HepG2 (cell line): ENCODE data around the gene GRM4. TPM values are rescaled to one million over a fixed set of nuclear protein-coding genes. Genes with fewer than 3 reads are reported as not detected.

Experiments used
- NAIF1 ChIP-seq: sonication (generic); formaldehyde crosslinking; IDR thresholded peaks from 2 replicates; pipeline ENCODE4 v1.5.0; 2020; ENCODE audit warnings: mild to moderate bottlenecking, missing genetic modification reagents, borderline replicate concordance
- SMAD9 ChIP-seq: sonication (generic); formaldehyde crosslinking; IDR thresholded peaks from 2 replicates; pipeline ENCODE4 v1.5.1; 2020; ENCODE audit warnings: mild to moderate bottlenecking, missing genetic modification reagents
- SMARCC2 ChIP-seq: fragments of 450-650 bp; IDR thresholded peaks from 2 replicates; pipeline ENCODE4 v1.6.1; 2017; ENCODE audit warnings: antibody characterized with exemption, mild to moderate bottlenecking
- TEAD2 ChIP-seq: sonication (generic); formaldehyde crosslinking; IDR thresholded peaks from 2 replicates; pipeline ENCODE4 v1.9.0; 2021; ENCODE audit warnings: missing genetic modification reagents
- TSC22D2 ChIP-seq: sonication (generic); formaldehyde crosslinking; IDR thresholded peaks from 2 replicates; pipeline ENCODE4 v1.5.1; 2020; ENCODE audit warnings: missing genetic modification reagents, mild to moderate bottlenecking, borderline replicate concordance
- WIZ ChIP-seq: sonication (generic); formaldehyde crosslinking; IDR thresholded peaks from 2 replicates; pipeline ENCODE4 v1.5.1; 2020; ENCODE audit warnings: mild to moderate bottlenecking, missing genetic modification reagents
- ZNF143 ChIP-seq: sonication (generic); formaldehyde crosslinking; IDR thresholded peaks from 2 replicates; pipeline ENCODE4 v1.4.0; 2020; ENCODE audit warnings: missing genetic modification reagents
- ZNF232 ChIP-seq: sonication (generic); formaldehyde crosslinking; IDR thresholded peaks from 2 replicates; pipeline ENCODE4 v1.4.0; 2020; ENCODE audit warnings: missing genetic modification reagents, borderline replicate concordance
- ZNF749 ChIP-seq: sonication (generic); formaldehyde crosslinking; IDR thresholded peaks from 2 replicates; pipeline ENCODE4 v1.8.0; 2022; ENCODE audit warnings: mild to moderate bottlenecking, missing genetic modification reagents, moderate library complexity, borderline replicate concordance
- polyA plus RNA-seq, 8 experiments: library from polyadenylated mRNA; depleted of rRNA in 3 of 8; stranded (reverse) in 7 of 8; unstranded in 1 of 8; fragments of >200 nt; fragmentation: Illumina TruSeq in 4 of 8; extraction: Trizol in 4 of 8; gene quantifications; 2 replicates each; pipeline versions ENCODE4 v1.2.1 to v1.2.3, GENCODE V29; 2011 to 2016; ENCODE audit warnings: low read depth in 4 of 8, missing spikeins in 1 of 8, mixed read lengths in 1 of 8; ENCODE audit not compliant: insufficient read depth in 1 of 8
- total RNA-seq, 5 experiments: library from RNA; depleted of rRNA; stranded (reverse); fragments of >200 nt; fragmentation: Illumina TruSeq; extraction: Trizol; gene quantifications; 2 replicates each; pipeline ENCODE4 v1.2.3, GENCODE V29; 2016; ENCODE audit warnings: low read depth in 1 of 5
- TF ChIP-seq, protein P1 (sequence below): sonication (generic); formaldehyde crosslinking; IDR thresholded peaks from 2 replicates; pipeline ENCODE4 v1.9.0; 2021; ENCODE audit warnings: missing genetic modification reagents, borderline replicate concordance
- TF ChIP-seq, protein P2 (sequence below): IDR thresholded peaks from 2 replicates; pipeline ENCODE4 v1.6.1; 2016; ENCODE audit warnings: low read depth, missing genetic modification reagents, missing compliant biosample characterization
- TF ChIP-seq, protein P3 (sequence below): sonication (generic); formaldehyde crosslinking; conservative IDR thresholded peaks from 2 replicates; pipeline ENCODE4 v1.8.0; 2022; ENCODE audit warnings: low read depth, missing genetic modification reagents
- TF ChIP-seq, protein P4 (sequence below): sonication (generic); formaldehyde crosslinking; IDR thresholded peaks from 2 replicates; pipeline ENCODE4 v1.9.0; 2021; ENCODE audit warnings: missing genetic modification reagents, mild to moderate bottlenecking, borderline replicate concordance

GRM4 gene
- total and polyA plus RNA-seq, 2 of the 13 experiments (the other 11 are each of a cell fraction or from before 2014, with no cell fraction given): not detected

DNA sequence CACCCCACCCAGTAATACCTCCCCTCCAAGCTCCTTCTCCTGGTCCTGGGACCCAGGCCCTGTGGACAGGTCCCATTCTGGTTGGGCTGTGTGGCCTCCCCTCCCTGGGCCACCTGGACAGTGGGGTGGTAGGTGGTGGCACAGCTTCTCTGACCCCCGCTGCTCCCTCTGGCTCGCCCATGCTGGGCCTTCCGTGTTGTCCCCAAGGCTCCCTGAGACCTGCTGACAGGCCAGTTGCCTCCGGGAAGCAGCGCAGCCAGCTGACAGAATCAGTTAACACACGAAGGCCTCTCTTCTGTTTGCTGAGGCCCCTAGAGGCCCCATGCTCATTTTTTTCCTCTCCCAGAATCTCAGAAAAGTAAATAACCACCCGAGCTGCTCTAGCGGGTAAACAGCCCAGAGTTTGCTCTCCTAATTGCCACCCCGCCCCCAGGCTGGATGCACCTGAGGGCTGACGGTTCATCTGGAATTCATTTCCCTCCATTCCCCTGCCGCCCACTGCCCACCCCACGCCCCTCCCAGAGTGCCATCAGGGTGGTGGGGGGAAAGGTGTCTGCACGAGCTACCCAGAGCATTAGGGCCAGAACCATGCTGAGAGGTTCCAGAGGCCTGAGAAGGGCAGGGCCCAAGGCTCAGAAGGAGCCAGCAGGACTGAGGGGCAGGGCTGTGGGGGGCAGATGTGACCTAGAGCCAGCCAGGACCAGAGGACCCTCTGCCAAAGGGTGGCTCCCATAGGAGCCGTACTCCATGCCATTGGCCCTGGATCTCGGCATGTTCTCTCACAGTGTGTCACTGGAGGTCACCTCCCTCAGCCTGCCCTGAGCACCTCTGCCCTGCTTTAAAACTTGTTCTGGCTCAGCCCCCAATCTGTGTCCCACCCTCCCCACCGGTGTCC, 157.5 kb downstream of the GRM4 start (continued):
- TF ChIP-seq, protein P1, sequence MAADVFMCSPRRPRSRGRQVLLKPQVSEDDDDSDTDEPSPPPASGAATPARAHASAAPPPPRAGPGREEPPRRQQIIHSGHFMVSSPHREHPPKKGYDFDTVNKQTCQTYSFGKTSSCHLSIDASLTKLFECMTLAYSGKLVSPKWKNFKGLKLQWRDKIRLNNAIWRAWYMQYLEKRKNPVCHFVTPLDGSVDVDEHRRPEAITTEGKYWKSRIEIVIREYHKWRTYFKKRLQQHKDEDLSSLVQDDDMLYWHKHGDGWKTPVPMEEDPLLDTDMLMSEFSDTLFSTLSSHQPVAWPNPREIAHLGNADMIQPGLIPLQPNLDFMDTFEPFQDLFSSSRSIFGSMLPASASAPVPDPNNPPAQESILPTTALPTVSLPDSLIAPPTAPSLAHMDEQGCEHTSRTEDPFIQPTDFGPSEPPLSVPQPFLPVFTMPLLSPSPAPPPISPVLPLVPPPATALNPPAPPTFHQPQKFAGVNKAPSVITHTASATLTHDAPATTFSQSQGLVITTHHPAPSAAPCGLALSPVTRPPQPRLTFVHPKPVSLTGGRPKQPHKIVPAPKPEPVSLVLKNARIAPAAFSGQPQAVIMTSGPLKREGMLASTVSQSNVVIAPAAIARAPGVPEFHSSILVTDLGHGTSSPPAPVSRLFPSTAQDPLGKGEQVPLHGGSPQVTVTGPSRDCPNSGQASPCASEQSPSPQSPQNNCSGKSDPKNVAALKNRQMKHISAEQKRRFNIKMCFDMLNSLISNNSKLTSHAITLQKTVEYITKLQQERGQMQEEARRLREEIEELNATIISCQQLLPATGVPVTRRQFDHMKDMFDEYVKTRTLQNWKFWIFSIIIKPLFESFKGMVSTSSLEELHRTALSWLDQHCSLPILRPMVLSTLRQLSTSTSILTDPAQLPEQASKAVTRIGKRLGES (CRISPR knock-in tag): peak; percentile 38; the same call in 1 of the 2 replicates
- TF ChIP-seq SMAD9 (CRISPR knock-in tag): no peak
- TF ChIP-seq TEAD2 (CRISPR knock-in tag): no peak
- TF ChIP-seq ZNF749: peak; percentile 93; the same call in 1 of the 2 replicates
- TF ChIP-seq ZNF143 (CRISPR knock-in tag): no peak
- TF ChIP-seq TSC22D2: peak; percentile 89; the same call in 1 of the 2 replicates
- TF ChIP-seq NAIF1 (CRISPR knock-in tag): 0 out of 2 replicates have a peak, but pooled peaks have one; percentile 27
- TF ChIP-seq WIZ (CRISPR knock-in tag): no peak
- TF ChIP-seq ZNF232 (CRISPR knock-in tag): peak; percentile 89
- TF ChIP-seq SMARCC2: no peak
- TF ChIP-seq, protein P2, sequence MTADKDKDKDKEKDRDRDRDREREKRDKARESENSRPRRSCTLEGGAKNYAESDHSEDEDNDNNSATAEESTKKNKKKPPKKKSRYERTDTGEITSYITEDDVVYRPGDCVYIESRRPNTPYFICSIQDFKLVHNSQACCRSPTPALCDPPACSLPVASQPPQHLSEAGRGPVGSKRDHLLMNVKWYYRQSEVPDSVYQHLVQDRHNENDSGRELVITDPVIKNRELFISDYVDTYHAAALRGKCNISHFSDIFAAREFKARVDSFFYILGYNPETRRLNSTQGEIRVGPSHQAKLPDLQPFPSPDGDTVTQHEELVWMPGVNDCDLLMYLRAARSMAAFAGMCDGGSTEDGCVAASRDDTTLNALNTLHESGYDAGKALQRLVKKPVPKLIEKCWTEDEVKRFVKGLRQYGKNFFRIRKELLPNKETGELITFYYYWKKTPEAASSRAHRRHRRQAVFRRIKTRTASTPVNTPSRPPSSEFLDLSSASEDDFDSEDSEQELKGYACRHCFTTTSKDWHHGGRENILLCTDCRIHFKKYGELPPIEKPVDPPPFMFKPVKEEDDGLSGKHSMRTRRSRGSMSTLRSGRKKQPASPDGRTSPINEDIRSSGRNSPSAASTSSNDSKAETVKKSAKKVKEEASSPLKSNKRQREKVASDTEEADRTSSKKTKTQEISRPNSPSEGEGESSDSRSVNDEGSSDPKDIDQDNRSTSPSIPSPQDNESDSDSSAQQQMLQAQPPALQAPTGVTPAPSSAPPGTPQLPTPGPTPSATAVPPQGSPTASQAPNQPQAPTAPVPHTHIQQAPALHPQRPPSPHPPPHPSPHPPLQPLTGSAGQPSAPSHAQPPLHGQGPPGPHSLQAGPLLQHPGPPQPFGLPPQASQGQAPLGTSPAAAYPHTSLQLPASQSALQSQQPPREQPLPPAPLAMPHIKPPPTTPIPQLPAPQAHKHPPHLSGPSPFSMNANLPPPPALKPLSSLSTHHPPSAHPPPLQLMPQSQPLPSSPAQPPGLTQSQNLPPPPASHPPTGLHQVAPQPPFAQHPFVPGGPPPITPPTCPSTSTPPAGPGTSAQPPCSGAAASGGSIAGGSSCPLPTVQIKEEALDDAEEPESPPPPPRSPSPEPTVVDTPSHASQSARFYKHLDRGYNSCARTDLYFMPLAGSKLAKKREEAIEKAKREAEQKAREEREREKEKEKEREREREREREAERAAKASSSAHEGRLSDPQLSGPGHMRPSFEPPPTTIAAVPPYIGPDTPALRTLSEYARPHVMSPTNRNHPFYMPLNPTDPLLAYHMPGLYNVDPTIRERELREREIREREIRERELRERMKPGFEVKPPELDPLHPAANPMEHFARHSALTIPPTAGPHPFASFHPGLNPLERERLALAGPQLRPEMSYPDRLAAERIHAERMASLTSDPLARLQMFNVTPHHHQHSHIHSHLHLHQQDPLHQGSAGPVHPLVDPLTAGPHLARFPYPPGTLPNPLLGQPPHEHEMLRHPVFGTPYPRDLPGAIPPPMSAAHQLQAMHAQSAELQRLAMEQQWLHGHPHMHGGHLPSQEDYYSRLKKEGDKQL (CRISPR knock-in tag): peak; percentile 99
- TF ChIP-seq, protein P3, sequence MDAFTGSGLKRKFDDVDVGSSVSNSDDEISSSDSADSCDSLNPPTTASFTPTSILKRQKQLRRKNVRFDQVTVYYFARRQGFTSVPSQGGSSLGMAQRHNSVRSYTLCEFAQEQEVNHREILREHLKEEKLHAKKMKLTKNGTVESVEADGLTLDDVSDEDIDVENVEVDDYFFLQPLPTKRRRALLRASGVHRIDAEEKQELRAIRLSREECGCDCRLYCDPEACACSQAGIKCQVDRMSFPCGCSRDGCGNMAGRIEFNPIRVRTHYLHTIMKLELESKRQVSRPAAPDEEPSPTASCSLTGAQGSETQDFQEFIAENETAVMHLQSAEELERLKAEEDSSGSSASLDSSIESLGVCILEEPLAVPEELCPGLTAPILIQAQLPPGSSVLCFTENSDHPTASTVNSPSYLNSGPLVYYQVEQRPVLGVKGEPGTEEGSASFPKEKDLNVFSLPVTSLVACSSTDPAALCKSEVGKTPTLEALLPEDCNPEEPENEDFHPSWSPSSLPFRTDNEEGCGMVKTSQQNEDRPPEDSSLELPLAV (CRISPR knock-in tag): no peak
- TF ChIP-seq, protein P4, sequence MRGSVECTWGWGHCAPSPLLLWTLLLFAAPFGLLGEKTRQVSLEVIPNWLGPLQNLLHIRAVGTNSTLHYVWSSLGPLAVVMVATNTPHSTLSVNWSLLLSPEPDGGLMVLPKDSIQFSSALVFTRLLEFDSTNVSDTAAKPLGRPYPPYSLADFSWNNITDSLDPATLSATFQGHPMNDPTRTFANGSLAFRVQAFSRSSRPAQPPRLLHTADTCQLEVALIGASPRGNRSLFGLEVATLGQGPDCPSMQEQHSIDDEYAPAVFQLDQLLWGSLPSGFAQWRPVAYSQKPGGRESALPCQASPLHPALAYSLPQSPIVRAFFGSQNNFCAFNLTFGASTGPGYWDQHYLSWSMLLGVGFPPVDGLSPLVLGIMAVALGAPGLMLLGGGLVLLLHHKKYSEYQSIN: no peak
